ENCODE results near the gene MVB12B.

Gene MVB12B

DNA sequence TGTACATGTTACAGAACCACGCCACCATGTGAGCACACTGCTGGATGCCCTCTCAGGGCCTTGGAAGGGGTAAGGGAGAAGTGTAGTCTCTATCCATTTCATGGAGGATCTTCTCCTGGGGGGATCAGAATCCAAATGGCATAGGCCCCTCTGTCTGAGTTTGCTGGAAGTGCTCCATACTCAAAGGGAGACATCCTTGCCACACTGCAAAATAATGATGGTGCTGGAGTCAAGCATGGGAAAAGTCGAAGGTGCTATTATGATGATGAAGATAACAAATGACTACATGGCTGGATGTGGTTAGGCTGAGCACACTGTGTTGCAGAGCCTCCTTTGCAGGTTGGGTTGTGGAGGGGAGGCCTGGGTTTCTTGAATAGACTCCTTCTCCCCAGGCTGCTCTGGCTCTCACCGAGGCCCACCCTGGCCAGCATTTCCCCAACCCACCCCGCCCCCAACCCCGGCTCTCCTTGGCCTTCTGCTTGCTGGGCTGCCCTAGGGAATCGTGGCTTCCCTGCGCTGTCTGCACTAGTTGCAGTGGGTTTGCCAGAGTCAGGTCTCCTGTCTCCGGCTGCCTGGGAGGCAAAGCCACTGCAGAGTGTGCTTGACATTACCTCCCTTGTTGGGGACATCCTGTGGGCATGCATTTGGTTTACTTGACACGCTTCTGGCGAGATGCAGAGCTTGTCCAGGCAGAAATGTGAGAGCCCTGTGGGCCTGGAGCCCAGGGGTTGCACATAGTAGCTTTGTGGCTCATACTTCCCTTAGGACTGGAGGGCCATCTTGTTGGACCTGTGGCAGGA is 3.0 kb downstream of the MVB12B start:
- DNase-seq (ENCODE audit: extremely low read depth, insufficient read length), result no peak
- TF ChIP-seq CTCF (IDR thresholded peaks at IDR 0.05; ENCODE audit: insufficient read depth, low read length, poor library complexity, severe bottlenecking), result no peak
- Histone ChIP-seq H3K4me3 (replicated peaks; ENCODE audit: low read depth, low read length) (no peak overlapping the region), H3K27me3 (replicated peaks; ENCODE audit: control insufficient read depth, insufficient read depth, low read length) (no peaks in the 10 kb centered on the region; the same call in none of the 2 replicates), H3K36me3 (ENCODE audit: control insufficient read depth, insufficient read depth, low read length) (no peaks in the 10 kb centered on the region)

- DNase-seq (ENCODE audit: extremely low read depth, insufficient read length), result no peak
- TF ChIP-seq CTCF (IDR thresholded peaks at IDR 0.05; ENCODE audit: insufficient read depth, low read length, poor library complexity, severe bottlenecking), result no peak
Measured at GRCh38 chr9:126330536-126330935, 3.9 kb downstream of the MVB12B start.

DNA sequence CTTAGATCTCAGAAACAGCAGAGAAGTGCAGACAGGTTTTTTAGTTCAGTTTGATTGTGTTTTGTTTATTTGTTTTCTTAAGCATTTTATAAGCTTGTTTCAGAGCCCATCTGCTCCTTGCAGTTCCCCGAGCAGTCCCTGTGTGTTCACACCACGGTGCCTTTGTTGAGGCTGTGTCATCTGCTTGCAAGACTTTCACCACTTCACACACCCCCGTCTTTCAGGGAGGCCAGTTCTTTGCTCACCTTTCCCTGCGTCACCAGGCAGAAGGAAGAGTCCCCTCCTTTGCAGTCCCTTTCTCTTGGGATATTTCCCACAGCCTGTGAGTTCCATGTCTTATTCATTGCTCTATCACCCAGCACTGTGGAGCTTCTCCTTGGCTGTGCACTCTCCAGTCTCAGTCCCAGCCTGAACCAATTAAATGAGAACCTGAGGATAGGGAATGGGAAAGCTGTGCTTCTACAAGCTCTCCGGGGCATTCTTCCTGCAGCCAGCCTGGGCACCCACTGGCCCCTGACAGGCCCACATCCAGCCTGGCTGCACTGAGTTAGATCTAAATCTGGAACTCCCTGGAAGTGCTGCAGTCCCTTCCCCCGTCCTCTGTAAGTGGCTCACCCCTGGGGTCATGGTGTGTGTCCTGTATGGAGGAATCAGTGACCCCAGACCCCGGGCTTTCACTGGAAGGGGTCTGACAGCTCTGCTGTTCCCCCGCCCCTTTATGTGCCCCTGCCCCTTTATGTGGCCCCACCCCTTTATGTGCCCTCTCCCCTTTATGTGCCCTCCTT is 5.5 kb downstream of the MVB12B start:
- no peak for TF ChIP-seq CTCF (IDR thresholded peaks at IDR 0.05; ENCODE audit: insufficient read depth, low read length, poor library complexity, severe bottlenecking)
- DNase-seq (ENCODE audit: extremely low read depth, insufficient read length), result no peak
- Histone ChIP-seq H3K4me3 (replicated peaks; ENCODE audit: low read depth, low read length) (no peak overlapping the region), H3K36me3 (ENCODE audit: control insufficient read depth, insufficient read depth, low read length) (no peaks in the 10 kb centered on the region), H3K27me3 (replicated peaks; ENCODE audit: control insufficient read depth, insufficient read depth, low read length) (no peaks in the 10 kb centered on the region; the same call in none of the 2 replicates)

More at GRCh38 chr9:126330536-126330935, 3.9 kb downstream of the MVB12B start:
- no peaks in the 10 kb centered on the region; the same call in none of the 2 replicates for H3K27me3 ChIP-seq (replicated peaks; ENCODE audit: control insufficient read depth, insufficient read depth, low read length)
- H3K4me3 ChIP-seq (replicated peaks; ENCODE audit: low read depth, low read length), result no peak overlapping the region
- no peaks in the 10 kb centered on the region for H3K36me3 ChIP-seq (ENCODE audit: control insufficient read depth, insufficient read depth, low read length)

GRCh38 chr9:126334721-126335621 is 8.3 kb downstream of the MVB12B start:
- Histone ChIP-seq H3K4me3 (replicated peaks; ENCODE audit: low read depth, low read length) (no peak overlapping the region), H3K27me3 (replicated peaks; ENCODE audit: control insufficient read depth, insufficient read depth, low read length) (no peaks in the 10 kb centered on the region; the same call in none of the 2 replicates), H3K36me3 (ENCODE audit: control insufficient read depth, insufficient read depth, low read length) (no peaks in the 10 kb centered on the region)
- TF ChIP-seq CTCF (IDR thresholded peaks at IDR 0.05; ENCODE audit: insufficient read depth, low read length, poor library complexity, severe bottlenecking), result no peak
- no peak for DNase-seq (ENCODE audit: extremely low read depth, insufficient read length)
